ENCODE measurements around the gene MXD4. TPM values are rescaled to one million over a fixed set of nuclear protein-coding genes. Genes with fewer than 3 reads are reported as not detected.
A peak's percentile ranks its signal among the peaks of the same experiment; 100 is the strongest.

MXD4 gene
- total RNA-seq, 1 donor = 56.8 TPM

DNA sequence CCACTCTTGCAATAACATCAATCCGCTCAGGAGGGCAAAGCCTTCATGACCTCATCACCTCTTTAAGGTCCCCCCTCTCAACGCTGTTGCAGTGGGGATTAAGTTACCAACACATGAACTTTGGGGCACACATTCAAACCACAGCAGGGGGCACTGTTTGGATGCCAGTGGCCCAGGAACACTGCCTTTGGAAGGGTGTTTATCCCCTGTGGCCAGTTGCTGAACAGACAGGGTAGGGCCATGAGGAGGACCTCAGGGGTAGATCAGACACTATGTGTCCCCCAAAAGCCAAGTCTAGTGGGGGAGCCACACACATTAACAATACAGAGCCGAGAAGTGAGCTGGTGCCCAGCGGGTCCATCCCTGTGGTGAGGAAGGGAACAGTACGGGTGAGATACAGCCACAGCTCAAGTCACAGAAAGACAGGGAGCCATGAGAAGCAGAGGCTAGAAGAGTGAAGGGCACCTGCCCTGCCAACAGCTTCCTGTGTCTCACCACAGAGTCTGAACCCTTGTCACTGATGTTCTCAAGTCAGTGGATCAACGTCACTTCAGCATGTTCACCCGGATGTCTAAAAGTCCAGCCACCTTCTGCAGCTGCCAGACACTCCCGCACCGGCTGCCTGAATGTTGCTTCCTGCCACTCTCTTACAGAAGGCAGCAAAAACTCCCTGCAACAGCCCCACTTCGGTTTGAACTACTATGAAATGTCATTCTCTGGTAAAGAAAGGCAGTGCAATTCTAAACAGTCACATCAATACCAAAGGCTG, 19.9 kb upstream of the MXD4 start:
- H3K4me1 ChIP-seq (ENCODE audit: insufficient read depth, low read length) = no peaks in the 10 kb centered on the region
- TF ChIP-seq, protein P1, sequence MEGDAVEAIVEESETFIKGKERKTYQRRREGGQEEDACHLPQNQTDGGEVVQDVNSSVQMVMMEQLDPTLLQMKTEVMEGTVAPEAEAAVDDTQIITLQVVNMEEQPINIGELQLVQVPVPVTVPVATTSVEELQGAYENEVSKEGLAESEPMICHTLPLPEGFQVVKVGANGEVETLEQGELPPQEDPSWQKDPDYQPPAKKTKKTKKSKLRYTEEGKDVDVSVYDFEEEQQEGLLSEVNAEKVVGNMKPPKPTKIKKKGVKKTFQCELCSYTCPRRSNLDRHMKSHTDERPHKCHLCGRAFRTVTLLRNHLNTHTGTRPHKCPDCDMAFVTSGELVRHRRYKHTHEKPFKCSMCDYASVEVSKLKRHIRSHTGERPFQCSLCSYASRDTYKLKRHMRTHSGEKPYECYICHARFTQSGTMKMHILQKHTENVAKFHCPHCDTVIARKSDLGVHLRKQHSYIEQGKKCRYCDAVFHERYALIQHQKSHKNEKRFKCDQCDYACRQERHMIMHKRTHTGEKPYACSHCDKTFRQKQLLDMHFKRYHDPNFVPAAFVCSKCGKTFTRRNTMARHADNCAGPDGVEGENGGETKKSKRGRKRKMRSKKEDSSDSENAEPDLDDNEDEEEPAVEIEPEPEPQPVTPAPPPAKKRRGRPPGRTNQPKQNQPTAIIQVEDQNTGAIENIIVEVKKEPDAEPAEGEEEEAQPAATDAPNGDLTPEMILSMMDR (IDR thresholded peaks at IDR 0.05; ENCODE audit: extremely low read depth, low read depth, low read length) = peak; percentile 29

DNA sequence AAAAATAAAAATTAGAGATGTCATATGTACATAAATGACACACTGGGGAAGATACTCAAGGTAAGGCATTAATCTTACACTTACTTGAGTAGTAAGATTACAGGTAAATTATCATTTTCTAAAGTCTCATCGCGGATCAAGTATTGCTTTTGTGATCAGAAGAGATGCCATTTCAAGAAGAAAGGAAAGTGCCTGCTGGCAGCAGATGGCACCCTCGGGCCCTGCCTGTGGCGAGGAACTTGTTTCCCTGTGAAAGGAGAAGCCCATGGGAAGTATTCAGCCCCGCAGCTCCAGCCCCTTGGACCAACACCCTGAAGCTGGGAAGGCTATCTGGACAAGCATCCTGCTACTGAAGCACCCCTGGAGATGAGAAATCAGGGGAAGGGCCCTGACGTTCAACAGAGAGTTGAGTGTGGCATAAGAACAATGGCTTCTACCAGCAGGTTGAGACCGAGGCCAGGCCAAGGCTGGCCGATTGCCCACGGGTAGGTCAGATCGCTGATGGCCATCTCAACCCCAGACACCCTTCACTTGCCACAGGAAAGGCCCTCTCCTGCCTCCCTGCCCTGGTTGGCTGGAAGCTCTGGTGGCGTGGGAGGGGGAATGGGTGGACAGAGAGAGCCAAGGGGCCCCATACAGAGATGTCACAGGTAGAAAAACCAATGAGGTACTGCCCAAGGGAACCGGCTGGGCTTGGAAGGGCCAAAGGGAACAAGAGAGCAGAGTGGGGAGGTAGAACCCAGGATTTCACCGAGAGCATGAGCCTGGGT, 18.8 kb upstream of the MXD4 start:
- DNase-seq (ENCODE audit: insufficient read length, low spot score, missing footprints) = no peak
- Histone ChIP-seq H3K9me3 (ENCODE audit: low read depth, low read length) (no peaks in the 10 kb centered on the region), H4K20me1 (ENCODE audit: insufficient read depth, low read length) (peaks cover 4% of the 10 kb centered on the region), H3K36me3 (ENCODE audit: insufficient read depth, low read length) (no peaks in the 10 kb centered on the region), H3K4me1 (ENCODE audit: insufficient read depth, low read length) (no peaks in the 10 kb centered on the region), H3K4me2 (ENCODE audit: insufficient read depth, low read length) (no peak overlapping the region), H3K27ac (ENCODE audit: low read depth, low read length) (no peak overlapping the region), H3K27me3 (ENCODE audit: insufficient read depth, low read length) (no peaks in the 10 kb centered on the region), H3K79me2 (ENCODE audit: insufficient read depth, low read length) (no peaks in the 10 kb centered on the region), H3K4me3 (ENCODE audit: insufficient read depth, low read length) (no peak overlapping the region), H2AFZ (ENCODE audit: low read length) (no peak overlapping the region)
- TF ChIP-seq, protein P1 (IDR thresholded peaks at IDR 0.05; ENCODE audit: extremely low read depth, low read depth, low read length) = peak; percentile 19

More for the DNA sequence above, 19.9 kb upstream of the MXD4 start:
- Histone ChIP-seq H2AFZ (ENCODE audit: low read length) (no peak overlapping the region), H3K79me2 (ENCODE audit: insufficient read depth, low read length) (no peaks in the 10 kb centered on the region), H3K36me3 (ENCODE audit: insufficient read depth, low read length) (no peaks in the 10 kb centered on the region), H3K9me3 (ENCODE audit: low read depth, low read length) (no peaks in the 10 kb centered on the region), H4K20me1 (ENCODE audit: insufficient read depth, low read length) (peaks cover 4% of the 10 kb centered on the region), H3K4me3 (ENCODE audit: insufficient read depth, low read length) (no peak overlapping the region), H3K27me3 (ENCODE audit: insufficient read depth, low read length) (no peaks in the 10 kb centered on the region), H3K4me2 (ENCODE audit: insufficient read depth, low read length) (no peak overlapping the region), H3K27ac (ENCODE audit: low read depth, low read length) (no peak overlapping the region)
- DNase-seq (ENCODE audit: insufficient read length, low spot score, missing footprints) = no peak

DNA sequence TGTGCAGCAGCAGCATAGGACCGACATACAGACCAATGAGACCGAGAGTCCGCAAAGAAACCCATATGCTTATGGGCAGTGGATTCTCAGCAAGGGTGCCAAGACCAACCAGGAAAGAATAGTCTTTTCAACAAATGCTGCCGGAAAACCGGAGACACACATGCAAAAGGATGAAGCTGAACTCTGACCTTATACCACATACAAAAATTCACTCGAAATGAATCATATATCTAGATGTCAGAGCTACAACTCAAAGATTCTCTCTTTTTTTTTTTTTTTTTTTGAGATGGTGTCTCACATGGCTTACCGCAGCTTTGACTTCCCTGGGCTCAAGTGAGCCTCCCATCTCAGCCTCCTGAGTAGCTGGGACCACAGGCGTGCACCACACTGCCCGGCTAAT, 16.0 kb upstream of the MXD4 start:
- DNase-seq (ENCODE audit: insufficient read length, low spot score, missing footprints) = no peak
- Histone ChIP-seq H3K27ac (ENCODE audit: low read depth, low read length) (no peak overlapping the region), H3K4me2 (ENCODE audit: insufficient read depth, low read length) (no peak overlapping the region), H3K79me2 (ENCODE audit: insufficient read depth, low read length) (no peaks in the 10 kb centered on the region), H3K4me1 (ENCODE audit: insufficient read depth, low read length) (no peaks in the 10 kb centered on the region), H3K9me3 (ENCODE audit: low read depth, low read length) (no peaks in the 10 kb centered on the region), H3K36me3 (ENCODE audit: insufficient read depth, low read length) (no peaks in the 10 kb centered on the region), H2AFZ (ENCODE audit: low read length) (no peak overlapping the region), H4K20me1 (ENCODE audit: insufficient read depth, low read length) (peaks cover 4% of the 10 kb centered on the region), H3K4me3 (ENCODE audit: insufficient read depth, low read length) (no peak overlapping the region), H3K27me3 (ENCODE audit: insufficient read depth, low read length) (no peaks in the 10 kb centered on the region)
- TF ChIP-seq, protein P1 (IDR thresholded peaks at IDR 0.05; ENCODE audit: extremely low read depth, low read depth, low read length) = no peak

Measured in osteoblast (primary cell).